Heart left ventricle (tissue), 13 donors: Measurements from ENCODE around the gene USP9X.

Experiments
- CTCF ChIP-seq, 12 donors: fragments of 200-600 bp; sonication (generic) in 4 of 12; IDR thresholded peaks; one replicate each; pipeline versions ENCODE4 v1.5.0 to v1.8.0; 2018 to 2022; ENCODE audit warnings: antibody characterized with exemption in 12 of 12, mild to moderate bottlenecking in 5 of 12
- POLR2A ChIP-seq, 2 donors: fragments of 450-650 bp; IDR thresholded peaks; one replicate each; pipeline ENCODE4 v1.6.1; 2017; ENCODE audit warnings: antibody characterized with exemption in 2 of 2, mild to moderate bottlenecking in 2 of 2, moderate library complexity in 2 of 2
- donor health status: ischemic (EF 13 %, LVEDD 7.1; RV severe dilation, severe dysfunction).
- donor health status: DM: no; HTN: yes; CAD: no.
- donor health status: DM: no; HTN: no; CAD: no.
- donor health status: ischemic (EF 25% LVEDD 6.9; RV normal size, moderate dysfunction).
- donor health status: ischemic (EF 25% LVEDD 5.7; RV mildly dilated, moderate dysfunction).
- donor health status: ischemic (EF 35%, LVEDD 5.7; RV mildly dilated, moderate dysfunction).
- donor health status: nonischemic (EF 11% LVEDD 7.7; RV severe dilation, severe dysfunction).
- donor health status: DM: yes; HTN: yes; CAD: no.
- donor health status: PGD.
- donor health status: ischemic (EF 29% LVEDD 5.4; RV normal size, mild dysfunction).
- donor health status: nonischemic (EF 23%, LVEDD 6.1; RV moderate dilation, normal function).

GRCh38 chrX:41064018-41064417 is 21.2 kb upstream of the USP9X start:
- TF ChIP-seq POLR2A (IDR thresholded peaks at IDR 0.05) (no peak), CTCF (IDR thresholded peaks at IDR 0.05) (no peak)
